Vagina (tissue), 2 donors: ENCODE results near the gene PRDM16.

Experiments
- CTCF ChIP-seq, 3 experiments: fragments of 450-650 bp in 2 of 3; fragments of 200-600 bp in 1 of 3; sonication (generic) in 1 of 3; IDR thresholded peaks; one replicate each; pipeline ENCODE4 v1.5.1; 2017 to 2019; ENCODE audit warnings: antibody characterized with exemption in 3 of 3, mild to moderate bottlenecking in 2 of 3, moderate library complexity in 2 of 3
- POLR2A ChIP-seq, 2 donors: fragments of 450-650 bp; IDR thresholded peaks; one replicate each; pipeline ENCODE4 v1.6.1; 2017; ENCODE audit warnings: antibody characterized with exemption in 2 of 2, mild to moderate bottlenecking in 2 of 2, moderate library complexity in 2 of 2

GRCh38 chr1:3390291-3390690 is 321.3 kb downstream of the PRDM16 start:
- no peak for TF ChIP-seq CTCF (IDR thresholded peaks at IDR 0.05)
- TF ChIP-seq POLR2A (IDR thresholded peaks at IDR 0.05): no peak
